Measurements from ENCODE around the gene DGCR6L. TPM values are rescaled to one million over a fixed set of nuclear protein-coding genes. Genes with fewer than 3 reads are reported as not detected.
A peak's percentile ranks its signal among the peaks of the same experiment; 100 is the strongest.

The DGCR6L gene
- total and polyA plus RNA-seq, 8 donors: 35.5 to 52.2 (median 47.2) TPM

- TF ChIP-seq CTCF (IDR thresholded peaks at IDR 0.05): no peak
- no peak overlapping the region for H3K27ac ChIP-seq
- ATAC-seq (peak; percentile 95), DNase-seq (peak; percentile 54 to 96 (median 88))
- H3K36me3 ChIP-seq: no peaks in the 10 kb centered on the region
- H3K27me3 ChIP-seq: peaks cover 0 to 45% of the 10 kb centered on the region in 2 donors
- intact Hi-C loops (cut with DNase I): no loop called here
- H3K9me3 ChIP-seq: no peaks in the 10 kb centered on the region
- peaks cover 7 to 16% of the 10 kb centered on the region in 2 donors for H3K4me1 ChIP-seq
- H3K4me3 ChIP-seq: peak overlapping the region; percentile 41 to 61
Observed at GRCh38 chr22:20298803-20299745, 20.8 kb downstream of the DGCR6L start.

GRCh38 chr22:20298110-20298802 is 21.6 kb downstream of the DGCR6L start:
- H3K36me3 ChIP-seq: no peaks in the 10 kb centered on the region
- H3K9me3 ChIP-seq: no peaks in the 10 kb centered on the region
- intact Hi-C loops (cut with DNase I): no loop called here
- no peak for TF ChIP-seq CTCF (IDR thresholded peaks at IDR 0.05)
- H3K27me3 ChIP-seq: peaks cover 0 to 45% of the 10 kb centered on the region in 2 donors
- DNase-seq (peak in 1 of 4 donors; percentile 76), ATAC-seq (no peak)
- no peak overlapping the region for H3K27ac ChIP-seq
- peaks cover 7 to 16% of the 10 kb centered on the region in 2 donors for H3K4me1 ChIP-seq
- H3K4me3 ChIP-seq: peak overlapping the region; percentile 41 to 61

- DNase-seq (peak in 1 of 4 donors; percentile 30), ATAC-seq (no peak)
- no peaks in the 10 kb centered on the region for H3K36me3 ChIP-seq
- no peaks in the 10 kb centered on the region for H3K9me3 ChIP-seq
- intact Hi-C loops (cut with DNase I): no loop called here
- no peak for TF ChIP-seq CTCF (IDR thresholded peaks at IDR 0.05)
- peaks cover 0 to 39% of the 10 kb centered on the region in 2 donors for H3K27me3 ChIP-seq
- H3K27ac ChIP-seq: no peak overlapping the region
- peaks cover 7 to 16% of the 10 kb centered on the region in 2 donors for H3K4me1 ChIP-seq
- no peak overlapping the region for H3K4me3 ChIP-seq
Observed at GRCh38 chr22:20297414-20298109, 22.3 kb downstream of the DGCR6L start.

- Histone ChIP-seq H3K27me3 (peaks cover 0 to 31% of the 10 kb centered on the region in 2 donors), H3K9me3 (no peaks in the 10 kb centered on the region), H3K36me3 (no peaks in the 10 kb centered on the region), H3K4me3 (no peak overlapping the region), H3K4me1 (peaks cover 7 to 16% of the 10 kb centered on the region in 2 donors), H3K27ac (no peak overlapping the region)
- TF ChIP-seq CTCF (IDR thresholded peaks at IDR 0.05): no peak
- DNase-seq (no peak), ATAC-seq (no peak)
- intact Hi-C loops (cut with DNase I): no loop called here
Observed at GRCh38 chr22:20296598-20296997, 23.3 kb downstream of the DGCR6L start.
